ENCODE measurements around the gene PEX5L.

DNA sequence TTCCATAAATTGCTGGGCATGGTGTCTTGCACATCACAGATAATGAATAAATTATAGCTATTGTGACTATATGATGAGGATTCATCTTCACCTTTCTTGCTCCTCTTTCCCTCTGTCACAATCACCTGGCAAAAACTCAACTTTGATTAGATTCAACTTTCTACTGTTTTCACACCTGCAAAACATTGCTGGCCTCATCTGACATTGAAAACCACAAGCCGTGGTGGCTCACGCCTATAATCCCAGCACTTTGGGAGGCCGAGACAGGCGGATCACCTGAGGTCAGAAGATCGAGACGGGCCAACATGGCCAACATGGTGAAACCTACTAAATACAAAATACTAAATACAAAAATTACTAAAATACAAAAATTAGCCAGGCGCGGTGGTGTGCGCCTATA, 12.7 kb upstream of the PEX5L start:
- no peak for TF ChIP-seq GATA2 (IDR thresholded peaks at IDR 0.05; ENCODE audit: low read depth, low read length)
- TF ChIP-seq GATA3 (IDR thresholded peaks at IDR 0.05; ENCODE audit: low read depth, low read length): no peak

Data from SH-SY5Y (cell line).